ENCODE results near the gene LHFPL3.

GRCh38 chr7:104487642-104488041 lies 159.2 kb downstream of the LHFPL3 start:
- TF ChIP-seq REST (IDR thresholded peaks at IDR 0.05; ENCODE audit: low read depth) (no peak), SRF (IDR thresholded peaks at IDR 0.05; ENCODE audit: low read depth) (no peak), CTCF (IDR thresholded peaks at IDR 0.05 in 2 of 3, conservative IDR thresholded peaks at IDR 0.05 in 1 of 3; ENCODE audit: borderline replicate concordance in 1 of 3, insufficient read depth in 1 of 3, low read depth in 2 of 3, low read length in 2 of 3) (no peak), POLR2AphosphoS5 (IDR thresholded peaks at IDR 0.05; ENCODE audit: low read depth, low read length) (no peak)
